Type B pancreatic cell (in vitro differentiated cells): ENCODE results near the gene LYPLAL1. TPM values are rescaled to one million over a fixed set of nuclear protein-coding genes. Genes with fewer than 3 reads are reported as not detected.

Source experiments
- DNase-seq: peaks from one replicate; pipeline ENCODE4 v3.0.0; 2021; ENCODE audit warnings: mixed read lengths; ENCODE audit not compliant: unreplicated experiment; ENCODE audit errors: extremely low spot score
- H3K27ac Mint-ChIP-seq: 2 replicates; pipeline ENCODE4 v1.8.0; 2021; ENCODE audit warnings: mild to moderate bottlenecking, mixed read lengths
- H3K27me3 Mint-ChIP-seq: 2 replicates; pipeline ENCODE4 v1.8.0; 2021; ENCODE audit warnings: mixed read lengths
- H3K36me3 Mint-ChIP-seq: 2 replicates; pipeline ENCODE4 v1.8.0; 2021; ENCODE audit warnings: mixed read lengths
- H3K4me1 Mint-ChIP-seq: one replicate; pipeline ENCODE4 v1.8.0; 2021; ENCODE audit warnings: mixed read lengths; ENCODE audit not compliant: unreplicated experiment
- H3K4me3 Mint-ChIP-seq: 2 replicates; pipeline ENCODE4 v1.8.0; 2021; ENCODE audit warnings: mild to moderate bottlenecking, mixed read lengths
- H3K9me3 Mint-ChIP-seq: 2 replicates; pipeline ENCODE4 v1.8.0; 2021; ENCODE audit warnings: mixed read lengths
- CTCF ChIP-seq: fragments of 200-600 bp; sonication (generic); conservative IDR thresholded peaks from 2 replicates; pipeline ENCODE4 v1.5.0; 2021; ENCODE audit warnings: antibody characterized with exemption, mild to moderate bottlenecking
- total RNA-seq: library from RNA; stranded (reverse); gene quantifications from 2 replicates; pipeline ENCODE4 v1.2.1, GENCODE V29; 2021; ENCODE audit warnings: low replicate concordance

Gene LYPLAL1
- total RNA-seq, 1 donor from 2014 or later, result 29.7 TPM

- H3K9me3 Mint-ChIP-seq, result peaks cover 7% of the 10 kb centered on the region
- no peak for DNase-seq
- TF ChIP-seq CTCF, result no peak
- no peaks in the 10 kb centered on the region for H3K36me3 Mint-ChIP-seq
- no peak overlapping the region for H3K27ac Mint-ChIP-seq
- H3K27me3 Mint-ChIP-seq, result no peaks in the 10 kb centered on the region
- H3K4me1 Mint-ChIP-seq, result peaks cover 5% of the 10 kb centered on the region
- no peak overlapping the region for H3K4me3 Mint-ChIP-seq
These were observed 28.9 kb upstream of the LYPLAL1 start for GRCh38 chr1:219144658-219145315.

- H3K36me3 Mint-ChIP-seq, result no peaks in the 10 kb centered on the region
- H3K9me3 Mint-ChIP-seq, result peaks cover 7% of the 10 kb centered on the region
- H3K4me3 Mint-ChIP-seq, result no peak overlapping the region
- no peak overlapping the region for H3K27ac Mint-ChIP-seq
- no peak for TF ChIP-seq CTCF
- peaks cover 10% of the 10 kb centered on the region for H3K4me1 Mint-ChIP-seq
- H3K27me3 Mint-ChIP-seq, result no peaks in the 10 kb centered on the region
- no peak for DNase-seq
These were observed 26.1 kb upstream of the LYPLAL1 start for GRCh38 chr1:219147571-219148019.

- no peak for TF ChIP-seq CTCF
- no peak overlapping the region for H3K27ac Mint-ChIP-seq
- H3K9me3 Mint-ChIP-seq, result peaks cover 7% of the 10 kb centered on the region
- no peak overlapping the region for H3K4me3 Mint-ChIP-seq
- DNase-seq, result no peak
- no peaks in the 10 kb centered on the region for H3K36me3 Mint-ChIP-seq
- H3K4me1 Mint-ChIP-seq, result peaks cover 10% of the 10 kb centered on the region
- H3K27me3 Mint-ChIP-seq, result no peaks in the 10 kb centered on the region
These were observed 24.6 kb upstream of the LYPLAL1 start for GRCh38 chr1:219149009-219149577.

GRCh38 chr1:219149953-219150352, 23.7 kb upstream of the LYPLAL1 start:
- Mint-ChIP-seq H3K9me3 (peaks cover 7% of the 10 kb centered on the region), H3K27me3 (no peaks in the 10 kb centered on the region), H3K36me3 (no peaks in the 10 kb centered on the region), H3K4me1 (peaks cover 10% of the 10 kb centered on the region), H3K27ac (no peak overlapping the region), H3K4me3 (no peak overlapping the region)
- no peak for DNase-seq
- no peak for TF ChIP-seq CTCF

GRCh38 chr1:219150913-219151312, 22.8 kb upstream of the LYPLAL1 start:
- TF ChIP-seq CTCF, result no peak
- H3K9me3 Mint-ChIP-seq, result peaks cover 7% of the 10 kb centered on the region
- no peak overlapping the region for H3K27ac Mint-ChIP-seq
- no peak overlapping the region for H3K4me3 Mint-ChIP-seq
- H3K36me3 Mint-ChIP-seq, result no peaks in the 10 kb centered on the region
- peaks cover 10% of the 10 kb centered on the region for H3K4me1 Mint-ChIP-seq
- no peak for DNase-seq
- H3K27me3 Mint-ChIP-seq, result no peaks in the 10 kb centered on the region
